ENCODE measurements around the gene IPO8.

Gene IPO8

GRCh38 chr12:30696103-30696408 lies 387 bp upstream of the IPO8 start:
- peak overlapping the region; percentile 92 for H3K4me3 ChIP-seq (ENCODE audit: low read depth, low read length)
- no peaks in the 10 kb centered on the region for H3K36me3 ChIP-seq
- no peak for DNase-seq
- H3K4me1 ChIP-seq = peaks cover 2% of the 10 kb centered on the region; the same call in 1 of the 2 replicates
- TF ChIP-seq CTCF (IDR thresholded peaks at IDR 0.05; ENCODE audit: low read depth, low read length) = no peak
- no peaks in the 10 kb centered on the region for H3K9me3 ChIP-seq
- H3K27me3 ChIP-seq = no peaks in the 10 kb centered on the region

- TF ChIP-seq CTCF (IDR thresholded peaks at IDR 0.05; ENCODE audit: low read depth, low read length) = no peak
- Histone ChIP-seq H3K9me3 (no peaks in the 10 kb centered on the region), H3K4me1 (peaks cover 2% of the 10 kb centered on the region; the same call in 1 of the 2 replicates), H3K27me3 (no peaks in the 10 kb centered on the region), H3K36me3 (peaks cover 4% of the 10 kb centered on the region), H3K4me3 (ENCODE audit: low read depth, low read length) (peak overlapping the region; percentile 92)
- peak; percentile 50 for DNase-seq
These were observed 1.1 kb downstream of the IPO8 start for GRCh38 chr12:30694412-30695198.

- H3K4me1 ChIP-seq = peaks cover 5% of the 10 kb centered on the region; the same call in 1 of the 2 replicates
- peaks cover 4% of the 10 kb centered on the region for H3K36me3 ChIP-seq
- no peak for TF ChIP-seq CTCF (IDR thresholded peaks at IDR 0.05; ENCODE audit: low read depth, low read length)
- no peak for DNase-seq
- H3K9me3 ChIP-seq = no peaks in the 10 kb centered on the region
- H3K4me3 ChIP-seq (ENCODE audit: low read depth, low read length) = no peak overlapping the region
- H3K27me3 ChIP-seq = no peaks in the 10 kb centered on the region
These were observed 3.2 kb downstream of the IPO8 start for GRCh38 chr12:30692470-30692869.

GRCh38 chr12:30691122-30691879 lies 4.4 kb downstream of the IPO8 start:
- Histone ChIP-seq H3K4me1 (peaks cover 8% of the 10 kb centered on the region; the same call in 1 of the 2 replicates), H3K9me3 (no peaks in the 10 kb centered on the region), H3K4me3 (ENCODE audit: low read depth, low read length) (no peak overlapping the region), H3K27me3 (no peaks in the 10 kb centered on the region), H3K36me3 (peaks cover 6% of the 10 kb centered on the region)
- no peak for TF ChIP-seq CTCF (IDR thresholded peaks at IDR 0.05; ENCODE audit: low read depth, low read length)
- DNase-seq = peak; percentile 39

- Histone ChIP-seq H3K36me3 (peaks cover 7% of the 10 kb centered on the region), H3K9me3 (no peaks in the 10 kb centered on the region), H3K27me3 (no peaks in the 10 kb centered on the region), H3K4me3 (ENCODE audit: low read depth, low read length) (no peak overlapping the region), H3K4me1 (peaks cover 8% of the 10 kb centered on the region; the same call in 1 of the 2 replicates)
- DNase-seq = no peak
- TF ChIP-seq CTCF (IDR thresholded peaks at IDR 0.05; ENCODE audit: low read depth, low read length) = no peak
These were observed 8.2 kb downstream of the IPO8 start for GRCh38 chr12:30687265-30687986.
